Measurements from ENCODE around the gene MSANTD1.

Gene MSANTD1

DNA sequence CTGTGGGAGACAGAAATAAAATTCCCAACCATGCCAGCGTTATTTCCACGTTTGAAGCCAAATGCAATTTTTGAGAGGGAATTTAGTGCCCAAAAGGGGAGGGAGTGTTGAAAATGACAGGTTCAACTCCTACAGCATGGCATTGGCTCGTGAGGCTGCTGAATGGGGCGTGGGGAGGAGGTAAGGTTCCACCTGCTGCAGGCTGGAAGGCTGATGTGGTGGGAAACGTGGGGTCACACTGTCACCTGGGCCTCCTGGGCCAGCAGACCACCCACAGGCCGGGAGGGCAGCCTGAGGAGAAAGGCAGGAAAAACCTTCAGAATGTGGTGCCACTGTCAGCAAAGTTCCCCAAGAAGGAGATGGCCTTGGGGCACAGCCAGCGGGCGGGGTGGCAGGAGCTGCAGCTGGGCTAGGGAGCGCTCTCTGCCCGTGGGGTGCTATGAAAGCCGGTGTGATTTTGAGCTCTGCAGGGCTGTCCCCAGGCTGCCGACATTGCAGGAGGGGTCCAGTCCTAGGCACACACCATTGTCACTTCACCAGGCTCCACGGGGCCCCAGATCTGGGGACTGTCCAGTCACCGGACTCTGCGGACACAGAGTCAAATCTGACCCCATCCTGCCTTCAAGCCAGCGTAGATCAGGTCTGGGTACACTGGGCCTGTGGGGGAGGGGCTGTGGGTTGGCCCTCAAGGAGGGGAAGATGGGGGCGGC is 19.6 kb downstream of the MSANTD1 start:
- FAIRE-seq (no peak), DNase-seq (ENCODE audit: insufficient read length, low spot score) (no peak)
- no peak for TF ChIP-seq PAX5 (IDR thresholded peaks at IDR 0.05; ENCODE audit: insufficient read depth, low read length, severe bottlenecking)
- TF ChIP-seq POU2F2 (IDR thresholded peaks at IDR 0.05; ENCODE audit: low read depth, low read length), result no peak
- TF ChIP-seq SPI1 (IDR thresholded peaks at IDR 0.05; ENCODE audit: low read depth, low read length), result no peak
- TF ChIP-seq TAF1 (IDR thresholded peaks at IDR 0.05; ENCODE audit: low read depth, low read length), result no peak
- no peak for TF ChIP-seq POLR2A (IDR thresholded peaks at IDR 0.05; ENCODE audit: low read depth, low read length)
- TF ChIP-seq POLR2AphosphoS5 (IDR thresholded peaks at IDR 0.05; ENCODE audit: low read depth, low read length), result no peak

DNA sequence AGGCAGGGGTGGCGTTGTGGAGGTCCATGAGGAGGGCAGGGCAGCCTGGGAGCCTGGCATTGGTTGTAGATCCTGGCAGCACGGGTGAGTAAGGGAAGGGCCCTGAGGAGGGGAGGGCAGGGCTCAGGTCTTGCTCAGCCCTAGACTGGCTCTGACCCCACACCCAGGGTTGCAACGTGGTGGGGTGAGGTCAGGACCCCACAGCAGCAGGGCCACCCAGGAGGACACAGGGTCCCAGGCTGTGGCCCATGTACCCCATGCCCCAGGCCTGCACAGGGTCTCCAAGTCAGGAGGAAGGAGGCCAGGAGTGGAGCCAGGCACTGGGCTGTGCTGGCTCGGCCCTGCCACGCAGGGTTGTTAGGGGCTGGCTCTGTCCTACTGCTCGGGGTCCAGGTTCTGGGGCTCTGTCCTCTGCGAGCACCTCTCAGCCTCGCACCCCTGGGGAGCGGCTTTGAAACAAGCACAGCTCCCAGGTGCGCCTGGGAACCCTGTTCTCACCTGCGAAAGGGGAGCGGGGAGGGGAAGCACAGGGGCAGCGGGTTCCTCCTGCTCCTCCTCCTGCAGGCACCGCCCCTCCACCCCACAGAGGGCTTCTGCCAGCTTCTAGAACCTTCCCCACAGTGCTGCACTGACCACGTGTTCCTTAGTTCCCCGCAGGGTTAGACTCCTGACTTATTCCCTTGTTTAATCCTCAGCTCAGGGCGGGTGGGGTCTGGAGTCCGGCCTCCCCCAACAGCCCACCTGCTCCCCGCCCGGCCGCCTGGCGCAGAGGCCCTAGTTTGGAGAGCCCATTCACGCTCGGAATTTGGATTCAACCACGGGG is 20.4 kb downstream of the MSANTD1 start:
- TF ChIP-seq PAX5 (IDR thresholded peaks at IDR 0.05; ENCODE audit: insufficient read depth, low read length, severe bottlenecking), result no peak
- no peak for TF ChIP-seq TAF1 (IDR thresholded peaks at IDR 0.05; ENCODE audit: low read depth, low read length)
- no peak for TF ChIP-seq POLR2AphosphoS5 (IDR thresholded peaks at IDR 0.05; ENCODE audit: low read depth, low read length)
- TF ChIP-seq POU2F2 (IDR thresholded peaks at IDR 0.05; ENCODE audit: low read depth, low read length), result no peak
- no peak for TF ChIP-seq POLR2A (IDR thresholded peaks at IDR 0.05; ENCODE audit: low read depth, low read length)
- no peak for TF ChIP-seq SPI1 (IDR thresholded peaks at IDR 0.05; ENCODE audit: low read depth, low read length)
- DNase-seq (ENCODE audit: insufficient read length, low spot score) (no peak), FAIRE-seq (no peak)

DNA sequence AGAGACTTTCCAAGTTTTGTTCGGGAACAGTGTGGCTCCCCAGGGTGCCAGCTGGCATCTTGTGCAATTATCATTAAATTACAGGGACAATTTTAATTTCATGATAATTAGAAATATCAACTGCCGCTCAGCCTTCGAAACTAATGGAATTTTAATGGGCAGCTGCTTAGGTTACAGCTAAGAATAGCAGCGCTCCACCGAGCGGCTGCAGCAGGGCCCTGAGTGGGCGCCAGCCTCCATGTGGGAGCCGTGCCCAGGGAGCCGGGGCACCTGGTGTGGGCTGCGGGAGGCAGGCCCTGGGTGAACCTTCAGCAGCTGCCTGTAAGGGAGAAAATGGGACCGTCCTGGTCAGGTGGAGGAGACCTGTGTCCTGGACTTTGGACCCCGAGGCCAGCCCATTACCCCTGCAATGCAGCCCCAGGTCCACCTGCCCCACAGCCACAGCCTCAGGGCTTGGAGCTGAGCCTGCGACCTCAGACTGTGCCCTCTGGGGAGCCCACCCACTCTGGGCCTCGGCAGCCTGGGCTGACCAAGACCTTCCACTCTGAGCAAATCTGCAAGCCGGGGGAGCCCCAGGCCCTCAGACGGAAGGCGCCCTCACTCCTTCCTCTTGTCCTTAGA is 21.1 kb downstream of the MSANTD1 start:
- DNase-seq (ENCODE audit: insufficient read length, low spot score) (no peak), FAIRE-seq (no peak)
- TF ChIP-seq POU2F2 (IDR thresholded peaks at IDR 0.05; ENCODE audit: low read depth, low read length) (no peak), TAF1 (IDR thresholded peaks at IDR 0.05; ENCODE audit: low read depth, low read length) (no peak), PAX5 (IDR thresholded peaks at IDR 0.05; ENCODE audit: insufficient read depth, low read length, severe bottlenecking) (no peak)

DNA sequence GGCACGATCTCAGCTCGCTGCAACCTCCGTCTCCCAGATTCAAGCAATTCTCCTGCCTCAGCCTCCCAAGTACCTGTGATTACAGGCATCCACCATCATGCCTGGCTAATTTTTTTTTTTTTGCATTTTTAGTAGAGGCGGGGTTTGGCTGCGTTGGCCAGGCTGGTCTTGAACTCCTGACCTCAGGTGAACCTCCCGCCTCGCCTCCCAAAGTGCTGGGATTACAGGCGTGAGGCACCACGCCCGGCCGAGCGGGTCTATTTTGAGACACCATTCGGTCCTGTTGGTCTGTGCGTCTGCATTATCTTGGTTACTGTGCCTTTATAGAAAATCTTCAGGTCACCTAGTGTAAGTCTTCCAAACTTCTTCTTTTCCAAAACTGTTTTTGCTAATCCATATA is 22.2 kb downstream of the MSANTD1 start:
- TF ChIP-seq TAF1 (IDR thresholded peaks at IDR 0.05; ENCODE audit: low read depth, low read length) (no peak), POU2F2 (IDR thresholded peaks at IDR 0.05; ENCODE audit: low read depth, low read length) (no peak), PAX5 (IDR thresholded peaks at IDR 0.05; ENCODE audit: insufficient read depth, low read length, severe bottlenecking) (no peak), SPI1 (IDR thresholded peaks at IDR 0.05; ENCODE audit: low read depth, low read length) (no peak), POLR2AphosphoS5 (IDR thresholded peaks at IDR 0.05; ENCODE audit: low read depth, low read length) (no peak), POLR2A (IDR thresholded peaks at IDR 0.05; ENCODE audit: low read depth, low read length) (no peak)
- no peak for DNase-seq (ENCODE audit: insufficient read length, low spot score)

DNA sequence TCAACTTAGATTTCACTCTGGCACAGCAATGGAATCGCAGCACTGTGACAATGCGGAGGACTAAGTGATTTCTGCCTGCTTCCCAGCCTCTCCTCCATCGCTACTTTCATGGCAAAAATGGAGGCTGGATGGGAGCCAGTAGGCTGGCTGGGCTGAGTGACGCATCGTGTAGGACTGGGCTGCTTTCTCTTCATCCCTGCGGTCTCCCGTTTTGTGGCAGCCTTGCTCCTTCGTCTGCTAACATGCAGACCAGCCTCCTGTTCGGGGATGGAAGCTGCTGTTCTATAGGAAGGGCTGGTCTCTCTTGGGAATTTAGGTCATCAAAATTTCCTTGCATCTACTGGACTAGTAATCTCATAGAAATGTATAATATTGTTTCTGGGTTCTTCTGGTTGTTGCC is 28.0 kb downstream of the MSANTD1 start:
- DNase-seq (ENCODE audit: insufficient read length, low spot score), result no peak
- no peak for FAIRE-seq
- TF ChIP-seq PAX5 (IDR thresholded peaks at IDR 0.05; ENCODE audit: insufficient read depth, low read length, severe bottlenecking) (no peak), TAF1 (IDR thresholded peaks at IDR 0.05; ENCODE audit: low read depth, low read length) (no peak), POLR2AphosphoS5 (IDR thresholded peaks at IDR 0.05; ENCODE audit: low read depth, low read length) (no peak), POLR2A (IDR thresholded peaks at IDR 0.05; ENCODE audit: low read depth, low read length) (no peak), SPI1 (IDR thresholded peaks at IDR 0.05; ENCODE audit: low read depth, low read length) (no peak), POU2F2 (IDR thresholded peaks at IDR 0.05; ENCODE audit: low read depth, low read length) (no peak)

More for the DNA sequence above, 22.2 kb downstream of the MSANTD1 start:
- FAIRE-seq, result no peak

DNA sequence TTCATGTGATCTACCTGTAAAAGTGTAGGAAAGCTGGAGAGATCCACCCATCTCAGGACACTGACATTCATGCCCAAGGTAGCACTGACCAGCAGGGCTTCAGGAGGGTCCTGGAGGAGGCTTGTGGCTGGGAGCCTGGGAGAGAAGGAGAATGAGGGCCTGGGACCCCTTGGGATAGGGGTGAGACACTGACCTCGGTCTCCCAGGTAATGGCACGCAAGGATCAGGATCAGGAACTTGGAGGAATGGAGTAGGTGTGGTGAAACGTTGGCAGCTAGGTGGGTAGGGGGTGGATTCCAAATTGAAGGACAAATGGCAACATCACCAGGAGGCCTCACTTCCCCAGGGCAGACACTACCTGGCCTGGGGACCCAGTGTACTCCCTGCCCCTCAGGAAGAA is 31.5 kb downstream of the MSANTD1 start:
- DNase-seq (ENCODE audit: insufficient read length, low spot score) (no peak), FAIRE-seq (no peak)
- TF ChIP-seq POLR2A (IDR thresholded peaks at IDR 0.05; ENCODE audit: low read depth, low read length) (no peak), SPI1 (IDR thresholded peaks at IDR 0.05; ENCODE audit: low read depth, low read length) (no peak), PAX5 (IDR thresholded peaks at IDR 0.05; ENCODE audit: insufficient read depth, low read length, severe bottlenecking) (no peak), TAF1 (IDR thresholded peaks at IDR 0.05; ENCODE audit: low read depth, low read length) (no peak), POU2F2 (IDR thresholded peaks at IDR 0.05; ENCODE audit: low read depth, low read length) (no peak), POLR2AphosphoS5 (IDR thresholded peaks at IDR 0.05; ENCODE audit: low read depth, low read length) (no peak)

DNA sequence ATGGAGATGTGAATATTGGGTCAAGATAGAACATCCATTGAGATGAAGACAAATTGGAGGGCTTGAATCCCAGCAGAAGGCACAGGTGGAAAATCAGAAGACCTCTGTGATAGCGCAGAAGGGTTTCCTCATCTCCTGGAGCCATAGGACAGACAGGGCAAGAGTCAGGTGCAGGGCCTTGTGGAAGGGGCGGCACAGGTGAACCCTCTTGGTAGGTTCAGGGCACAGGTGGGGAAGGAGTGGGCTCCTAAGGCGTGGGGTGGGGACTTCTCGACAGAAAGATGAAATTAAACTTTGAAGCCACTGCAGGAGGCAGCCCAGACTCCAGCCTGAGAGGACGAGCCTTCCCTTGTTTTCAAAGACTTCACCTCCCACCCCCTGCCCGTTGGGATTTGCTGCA is 34.5 kb downstream of the MSANTD1 start:
- TF ChIP-seq SPI1 (IDR thresholded peaks at IDR 0.05; ENCODE audit: low read depth, low read length), result no peak
- TF ChIP-seq TAF1 (IDR thresholded peaks at IDR 0.05; ENCODE audit: low read depth, low read length), result no peak
- TF ChIP-seq POLR2AphosphoS5 (IDR thresholded peaks at IDR 0.05; ENCODE audit: low read depth, low read length), result no peak
- no peak for TF ChIP-seq POU2F2 (IDR thresholded peaks at IDR 0.05; ENCODE audit: low read depth, low read length)
- TF ChIP-seq PAX5 (IDR thresholded peaks at IDR 0.05; ENCODE audit: insufficient read depth, low read length, severe bottlenecking), result no peak
- TF ChIP-seq POLR2A (IDR thresholded peaks at IDR 0.05; ENCODE audit: low read depth, low read length), result no peak
- no peak for FAIRE-seq

DNA sequence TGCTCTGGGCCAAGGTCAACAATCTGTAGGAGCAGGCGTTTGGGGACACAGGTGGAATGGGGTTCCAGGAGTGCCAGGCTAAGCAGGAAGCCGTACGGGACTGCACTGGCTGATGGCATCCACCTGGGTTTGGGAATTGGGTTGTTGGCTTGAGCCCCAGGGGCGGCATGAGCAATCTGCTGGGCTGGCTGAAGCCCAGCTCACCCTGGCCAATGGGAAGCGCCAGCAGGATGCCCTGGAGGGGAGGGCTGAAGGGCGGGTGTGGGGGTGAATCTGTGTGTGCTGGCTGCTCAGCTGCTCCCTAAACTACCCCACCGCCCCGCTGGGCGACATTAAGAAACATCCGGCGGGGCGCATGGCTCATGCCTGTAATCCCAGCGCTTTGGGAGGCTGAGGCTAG is 35.0 kb downstream of the MSANTD1 start:
- DNase-seq (ENCODE audit: insufficient read length, low spot score) (no peak), FAIRE-seq (no peak)
- TF ChIP-seq PAX5 (IDR thresholded peaks at IDR 0.05; ENCODE audit: insufficient read depth, low read length, severe bottlenecking) (no peak), SPI1 (IDR thresholded peaks at IDR 0.05; ENCODE audit: low read depth, low read length) (no peak), TAF1 (IDR thresholded peaks at IDR 0.05; ENCODE audit: low read depth, low read length) (no peak), POU2F2 (IDR thresholded peaks at IDR 0.05; ENCODE audit: low read depth, low read length) (no peak), POLR2A (IDR thresholded peaks at IDR 0.05; ENCODE audit: low read depth, low read length) (no peak), POLR2AphosphoS5 (IDR thresholded peaks at IDR 0.05; ENCODE audit: low read depth, low read length) (no peak)

More for the DNA sequence above, 34.5 kb downstream of the MSANTD1 start:
- no peak for DNase-seq (ENCODE audit: insufficient read length, low spot score)
